ENCODE data around the gene NFRKB. TPM values are rescaled to one million over a fixed set of nuclear protein-coding genes. Genes with fewer than 3 reads are reported as not detected.

The NFRKB gene
- total and polyA plus RNA-seq, 2 of the 8 experiments (the other 6 are each of a cell fraction or from before 2014, with no cell fraction given): 17.0 to 31.0 TPM

DNA sequence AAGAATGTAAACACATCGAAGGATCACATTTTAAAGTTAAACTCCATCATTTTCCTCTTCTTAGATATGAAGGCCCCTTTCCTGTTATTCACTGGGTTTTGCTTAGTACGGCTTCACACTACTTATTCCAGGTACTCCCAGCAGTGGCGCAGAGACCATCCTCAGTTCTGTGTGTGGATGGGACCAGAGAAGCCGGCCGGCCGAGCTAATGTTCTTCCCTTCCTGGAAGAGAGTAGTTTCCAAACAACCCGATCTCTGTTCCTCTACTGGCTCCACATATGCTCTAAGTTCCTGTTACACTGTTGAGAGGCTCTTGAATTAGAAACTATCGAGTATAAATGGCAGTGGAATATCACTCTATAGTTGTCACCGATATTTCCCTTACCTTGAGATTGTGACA lies 684 bp upstream of the NFRKB start:
- H3K18ac ChIP-seq (ENCODE audit: extremely low read depth, low read length): no peak overlapping the region
- H2BK12ac ChIP-seq (ENCODE audit: low read depth, low read length): no peak overlapping the region
- no peak overlapping the region for H3K23ac ChIP-seq (ENCODE audit: insufficient read length)
- peak overlapping the region; percentile 49 to 92 (median 52) for H3K4me3 ChIP-seq (ENCODE audit: extremely low read depth in 1 of 4, insufficient read depth in 2 of 4, low read depth in 3 of 4, low read length in 4 of 4)
- peaks cover 1 to 7% (median 3%) of the 10 kb centered on the region in 4 experiments for H3K4me1 ChIP-seq (replicated peaks in 1 of 4; ENCODE audit: control insufficient read depth in 3 of 4, insufficient read depth in 4 of 4, low read length in 3 of 4)
- no peak for TF ChIP-seq CREB1 (IDR thresholded peaks at IDR 0.05)
- TF ChIP-seq CHD1 (IDR thresholded peaks at IDR 0.05; ENCODE audit: low read depth, low read length): no peak
- TF ChIP-seq EGR1 (IDR thresholded peaks at IDR 0.05; ENCODE audit: borderline replicate concordance, low read depth, low read length): no peak
- no peak for TF ChIP-seq NRF1 (IDR thresholded peaks at IDR 0.05; ENCODE audit: low read depth, low read length)
- TF ChIP-seq, protein P1, sequence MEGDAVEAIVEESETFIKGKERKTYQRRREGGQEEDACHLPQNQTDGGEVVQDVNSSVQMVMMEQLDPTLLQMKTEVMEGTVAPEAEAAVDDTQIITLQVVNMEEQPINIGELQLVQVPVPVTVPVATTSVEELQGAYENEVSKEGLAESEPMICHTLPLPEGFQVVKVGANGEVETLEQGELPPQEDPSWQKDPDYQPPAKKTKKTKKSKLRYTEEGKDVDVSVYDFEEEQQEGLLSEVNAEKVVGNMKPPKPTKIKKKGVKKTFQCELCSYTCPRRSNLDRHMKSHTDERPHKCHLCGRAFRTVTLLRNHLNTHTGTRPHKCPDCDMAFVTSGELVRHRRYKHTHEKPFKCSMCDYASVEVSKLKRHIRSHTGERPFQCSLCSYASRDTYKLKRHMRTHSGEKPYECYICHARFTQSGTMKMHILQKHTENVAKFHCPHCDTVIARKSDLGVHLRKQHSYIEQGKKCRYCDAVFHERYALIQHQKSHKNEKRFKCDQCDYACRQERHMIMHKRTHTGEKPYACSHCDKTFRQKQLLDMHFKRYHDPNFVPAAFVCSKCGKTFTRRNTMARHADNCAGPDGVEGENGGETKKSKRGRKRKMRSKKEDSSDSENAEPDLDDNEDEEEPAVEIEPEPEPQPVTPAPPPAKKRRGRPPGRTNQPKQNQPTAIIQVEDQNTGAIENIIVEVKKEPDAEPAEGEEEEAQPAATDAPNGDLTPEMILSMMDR (IDR thresholded peaks at IDR 0.05; ENCODE audit: control extremely low read depth in 1 of 3, insufficient read depth in 1 of 3, low read depth in 1 of 3, low read length in 3 of 3): no peak
- POLR2A ChIA-PET (ENCODE audit: partially characterized antibody): interaction anchor here (1.0 to 1.7 kb wide), 3 partner anchors 10 to 38 kb away, joined by 3 to 4 read pairs (median 4); no protein-coding TSS in a partner anchor
- FAIRE-seq (no peak), DNase-seq (ENCODE audit: low read depth in 1 of 2, low spot score in 2 of 2) (no peak)
- peak overlapping the region; percentile 98 for H2AFZ ChIP-seq (ENCODE audit: low read length)
- peaks cover 6 to 29% (median 14%) of the 10 kb centered on the region in 4 experiments for H3K36me3 ChIP-seq (ENCODE audit: control insufficient read depth in 2 of 4, insufficient read depth in 4 of 4, low read length in 3 of 4)
- H2AK5ac ChIP-seq (ENCODE audit: low read depth, low read length): no peak overlapping the region
- 82% methylated on average over 9 of the region's 9 CpGs; no CpG with 5 or more reads in 1 of the 2 experiments for WGBS, 2 experiments (ENCODE audit: extremely low coverage in 1 of 2, insufficient coverage in 1 of 2, insufficient read length in 1 of 2, insufficient replicate concordance in 2 of 2, low coverage in 1 of 2, low lambda C conversion rate in 2 of 2, missing lambda C conversion rate in 1 of 2)
- H2BK120ac ChIP-seq (replicated peaks; ENCODE audit: low read depth, low read length): no peak overlapping the region
- H4K91ac ChIP-seq (replicated peaks; ENCODE audit: insufficient read length, low read length): no peak overlapping the region
- no peak overlapping the region for H2BK15ac ChIP-seq (ENCODE audit: low read length)
- H2BK20ac ChIP-seq (ENCODE audit: low read length): no peak overlapping the region
- peak overlapping the region in 3 of 4 experiments; percentile 16 to 62 (median 33); a peak in 4 of 7 replicates for H3K9ac ChIP-seq (replicated peaks in 1 of 4; ENCODE audit: extremely low read depth in 1 of 4, low read depth in 3 of 4, low read length in 3 of 4)
- no peak overlapping the region; the same call in 1 of the 2 replicates for H3K27ac ChIP-seq (ENCODE audit: low read depth, low read length)
- no peaks in the 10 kb centered on the region for H3K27me3 ChIP-seq (replicated peaks in 1 of 4; ENCODE audit: control insufficient read depth in 3 of 4, extremely low read depth in 1 of 4, insufficient read depth in 3 of 4, low read length in 3 of 4)
- H3K79me1 ChIP-seq (ENCODE audit: low read depth, low read length): peaks cover 4% of the 10 kb centered on the region; the same call in 1 of the 2 replicates
- peaks cover 0 to 2% of the 10 kb centered on the region in 2 experiments for H4K20me1 ChIP-seq (replicated peaks in 1 of 2; ENCODE audit: control insufficient read depth in 1 of 2, insufficient read depth in 2 of 2, low read length in 2 of 2)
- 0 out of 2 replicates have a peak overlapping the region, but pooled peaks have one; percentile 51 for H4K8ac ChIP-seq (ENCODE audit: extremely low read depth, insufficient read depth, low read length)
- no peak overlapping the region for H4K5ac ChIP-seq (ENCODE audit: insufficient read length, low read depth, low read length)
- peaks cover 10% of the 10 kb centered on the region for H3K23me2 ChIP-seq (ENCODE audit: low read depth, low read length)
- H3K14ac ChIP-seq (ENCODE audit: insufficient read length): no peak overlapping the region
- peak overlapping the region; percentile 83 to 84 for H3K4me2 ChIP-seq (ENCODE audit: insufficient read depth in 1 of 2, low read depth in 2 of 2, low read length in 2 of 2)
- H3K56ac ChIP-seq (replicated peaks; ENCODE audit: insufficient read length, low read depth, low read length): no peak overlapping the region
- H3K4ac ChIP-seq (replicated peaks; ENCODE audit: insufficient read length, low read depth, low read length): no peak overlapping the region
- peaks cover 4 to 17% of the 10 kb centered on the region in 2 experiments for H3K79me2 ChIP-seq (ENCODE audit: control insufficient read depth in 1 of 2, insufficient read depth in 2 of 2, low read length in 2 of 2)
- CTCF ChIA-PET (ENCODE audit: partially characterized antibody): interaction anchor here (0.6 to 1.7 kb wide), 3 partner anchors 14 to 25 kb away, joined by 3 read pairs; no protein-coding TSS in a partner anchor
- H3K9me3 ChIP-seq (ENCODE audit: insufficient read depth in 2 of 2, low read depth in 1 of 2, low read length in 1 of 2): no peaks in the 10 kb centered on the region
- H2BK5ac ChIP-seq (ENCODE audit: low read depth, low read length): no peak overlapping the region
